Heart left ventricle (tissue), 13 donors: ENCODE data around the gene MAT1A.

Experiments
- POLR2A ChIP-seq, 2 donors: fragments of 450-650 bp; IDR thresholded peaks; one replicate each; pipeline ENCODE4 v1.6.1; 2017; ENCODE audit warnings: antibody characterized with exemption in 2 of 2, mild to moderate bottlenecking in 2 of 2, moderate library complexity in 2 of 2
- TF ChIP-seq, protein P1 (sequence below), 12 donors: fragments of 200-600 bp; sonication (generic) in 4 of 12; IDR thresholded peaks; one replicate each; pipeline versions ENCODE4 v1.5.0 to v1.8.0; 2018 to 2022; ENCODE audit warnings: antibody characterized with exemption in 12 of 12, mild to moderate bottlenecking in 5 of 12
- donor health status: ischemic (EF 13 %, LVEDD 7.1; RV severe dilation, severe dysfunction).
- donor health status: DM: no; HTN: yes; CAD: no.
- donor health status: DM: no; HTN: no; CAD: no.
- donor health status: ischemic (EF 25% LVEDD 6.9; RV normal size, moderate dysfunction).
- donor health status: ischemic (EF 25% LVEDD 5.7; RV mildly dilated, moderate dysfunction).
- donor health status: ischemic (EF 35%, LVEDD 5.7; RV mildly dilated, moderate dysfunction).
- donor health status: nonischemic (EF 11% LVEDD 7.7; RV severe dilation, severe dysfunction).
- donor health status: DM: yes; HTN: yes; CAD: no.
- donor health status: PGD.
- donor health status: ischemic (EF 29% LVEDD 5.4; RV normal size, mild dysfunction).
- donor health status: nonischemic (EF 23%, LVEDD 6.1; RV moderate dilation, normal function).

GRCh38 chr10:80313523-80313922 lies 24.1 kb upstream of the MAT1A start:
- TF ChIP-seq POLR2A (IDR thresholded peaks at IDR 0.05): no peak
- TF ChIP-seq, protein P1, sequence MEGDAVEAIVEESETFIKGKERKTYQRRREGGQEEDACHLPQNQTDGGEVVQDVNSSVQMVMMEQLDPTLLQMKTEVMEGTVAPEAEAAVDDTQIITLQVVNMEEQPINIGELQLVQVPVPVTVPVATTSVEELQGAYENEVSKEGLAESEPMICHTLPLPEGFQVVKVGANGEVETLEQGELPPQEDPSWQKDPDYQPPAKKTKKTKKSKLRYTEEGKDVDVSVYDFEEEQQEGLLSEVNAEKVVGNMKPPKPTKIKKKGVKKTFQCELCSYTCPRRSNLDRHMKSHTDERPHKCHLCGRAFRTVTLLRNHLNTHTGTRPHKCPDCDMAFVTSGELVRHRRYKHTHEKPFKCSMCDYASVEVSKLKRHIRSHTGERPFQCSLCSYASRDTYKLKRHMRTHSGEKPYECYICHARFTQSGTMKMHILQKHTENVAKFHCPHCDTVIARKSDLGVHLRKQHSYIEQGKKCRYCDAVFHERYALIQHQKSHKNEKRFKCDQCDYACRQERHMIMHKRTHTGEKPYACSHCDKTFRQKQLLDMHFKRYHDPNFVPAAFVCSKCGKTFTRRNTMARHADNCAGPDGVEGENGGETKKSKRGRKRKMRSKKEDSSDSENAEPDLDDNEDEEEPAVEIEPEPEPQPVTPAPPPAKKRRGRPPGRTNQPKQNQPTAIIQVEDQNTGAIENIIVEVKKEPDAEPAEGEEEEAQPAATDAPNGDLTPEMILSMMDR (IDR thresholded peaks at IDR 0.05): no peak
